ENCODE measurements around the gene ADGRG3. TPM values are rescaled to one million over a fixed set of nuclear protein-coding genes. Genes with fewer than 3 reads are reported as not detected.

Gene ADGRG3
- total RNA-seq, 2 experiments from 2014 or later = not detected

DNA sequence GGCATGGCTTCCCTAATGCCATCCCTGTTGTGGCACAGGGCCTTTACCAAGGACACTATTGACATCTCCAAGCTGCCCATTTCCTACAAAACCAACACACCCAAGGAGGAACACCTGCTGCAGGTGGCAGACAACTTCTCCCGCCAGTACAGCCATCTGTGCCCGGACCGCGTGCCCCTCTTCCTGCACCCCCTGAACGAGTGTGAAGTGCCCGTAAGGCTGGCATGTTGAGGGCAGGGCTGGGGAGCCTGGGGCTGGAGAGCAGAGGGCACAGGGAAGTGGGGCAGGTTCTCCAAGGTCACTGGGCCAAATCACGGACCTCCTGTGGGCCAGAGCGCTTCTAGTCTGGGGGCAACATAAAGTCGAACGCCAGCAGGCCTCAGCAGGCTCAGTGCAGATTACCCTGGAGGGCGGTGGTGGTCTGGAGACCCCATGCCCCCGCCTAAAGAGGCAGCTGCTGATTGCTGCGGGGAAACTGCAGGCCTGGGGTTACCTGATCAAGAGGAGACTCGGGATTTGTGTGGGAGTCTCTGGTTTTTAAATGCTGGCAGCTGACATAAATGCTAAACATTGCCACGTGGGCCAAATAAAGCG lies 30.8 kb downstream of the ADGRG3 start:
- Mint-ChIP-seq H3K4me3 (no peak overlapping the region), H3K27ac (no peak overlapping the region), H3K9me3 (no peaks in the 10 kb centered on the region), H3K4me1 (ENCODE audit: low read depth) (peaks cover 9% of the 10 kb centered on the region), H3K36me3 (ENCODE audit: low read depth) (no peaks in the 10 kb centered on the region), H3K27me3 (no peaks in the 10 kb centered on the region)
- POLR2A ChIA-PET = no interaction called here
- ATAC-seq = no peak
- CTCF ChIA-PET = interaction anchor here (1.8 kb wide), 1 partner anchor 49 kb away, joined by 6 read pairs; no protein-coding TSS in a partner anchor
- intact Hi-C loops (cut with micrococcal nuclease) = no loop called here
- no peak for DNase-seq
- TF ChIP-seq, protein P1, sequence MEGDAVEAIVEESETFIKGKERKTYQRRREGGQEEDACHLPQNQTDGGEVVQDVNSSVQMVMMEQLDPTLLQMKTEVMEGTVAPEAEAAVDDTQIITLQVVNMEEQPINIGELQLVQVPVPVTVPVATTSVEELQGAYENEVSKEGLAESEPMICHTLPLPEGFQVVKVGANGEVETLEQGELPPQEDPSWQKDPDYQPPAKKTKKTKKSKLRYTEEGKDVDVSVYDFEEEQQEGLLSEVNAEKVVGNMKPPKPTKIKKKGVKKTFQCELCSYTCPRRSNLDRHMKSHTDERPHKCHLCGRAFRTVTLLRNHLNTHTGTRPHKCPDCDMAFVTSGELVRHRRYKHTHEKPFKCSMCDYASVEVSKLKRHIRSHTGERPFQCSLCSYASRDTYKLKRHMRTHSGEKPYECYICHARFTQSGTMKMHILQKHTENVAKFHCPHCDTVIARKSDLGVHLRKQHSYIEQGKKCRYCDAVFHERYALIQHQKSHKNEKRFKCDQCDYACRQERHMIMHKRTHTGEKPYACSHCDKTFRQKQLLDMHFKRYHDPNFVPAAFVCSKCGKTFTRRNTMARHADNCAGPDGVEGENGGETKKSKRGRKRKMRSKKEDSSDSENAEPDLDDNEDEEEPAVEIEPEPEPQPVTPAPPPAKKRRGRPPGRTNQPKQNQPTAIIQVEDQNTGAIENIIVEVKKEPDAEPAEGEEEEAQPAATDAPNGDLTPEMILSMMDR (IDR thresholded peaks at IDR 0.05) = no peak

DNA sequence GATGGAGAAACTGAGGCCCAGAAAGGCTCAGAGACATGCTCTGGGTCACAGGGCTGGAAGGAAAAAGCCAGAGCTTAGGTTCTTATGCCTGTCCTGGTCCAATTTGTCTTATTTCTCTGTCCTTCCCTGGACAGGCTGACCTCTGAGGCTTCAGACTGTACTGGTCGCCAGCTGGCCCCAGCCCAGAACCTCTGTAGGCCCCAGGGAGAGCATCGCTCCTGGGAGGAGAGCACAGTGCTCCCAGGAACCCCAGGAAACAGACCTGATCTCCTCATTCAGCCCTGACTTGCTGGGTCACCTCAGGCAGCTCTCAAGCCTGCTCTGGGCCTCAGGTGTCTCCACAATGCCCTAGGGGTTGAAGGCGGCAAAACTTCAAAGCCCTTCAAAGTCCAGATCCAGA lies 31.4 kb downstream of the ADGRG3 start:
- intact Hi-C loops (cut with micrococcal nuclease) = no loop called here
- H3K4me1 Mint-ChIP-seq (ENCODE audit: low read depth) = peaks cover 9% of the 10 kb centered on the region

DNA sequence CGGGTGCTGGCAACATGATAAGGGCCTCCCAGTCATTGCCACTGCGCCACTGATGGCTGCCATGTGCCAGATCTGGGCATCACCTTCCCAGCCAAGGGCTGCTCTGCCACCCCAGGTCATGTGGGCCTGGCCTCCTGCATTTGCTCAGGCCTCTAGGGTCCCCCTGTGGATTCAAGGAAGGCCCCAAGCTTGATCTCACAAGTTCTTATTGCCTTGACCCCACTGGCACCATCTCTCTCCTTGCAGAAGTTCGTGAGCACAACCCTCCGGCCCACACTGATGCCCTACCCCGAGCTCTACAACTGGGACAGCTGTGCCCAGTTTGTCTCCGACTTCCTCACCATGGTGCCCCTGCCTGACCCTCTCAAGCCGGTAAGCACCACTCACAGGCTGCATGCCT lies 31.8 kb downstream of the ADGRG3 start:
- intact Hi-C loops (cut with micrococcal nuclease) = no loop called here
- Mint-ChIP-seq H3K27me3 (no peaks in the 10 kb centered on the region), H3K27ac (no peak overlapping the region), H3K4me1 (ENCODE audit: low read depth) (peaks cover 5% of the 10 kb centered on the region), H3K4me3 (no peak overlapping the region), H3K36me3 (ENCODE audit: low read depth) (no peaks in the 10 kb centered on the region), H3K9me3 (no peaks in the 10 kb centered on the region)
- DNase-seq = no peak
- ChIA-PET POLR2A (no interaction called here), CTCF (interaction anchor here (1.8 kb wide), 1 partner anchor 50 kb away, joined by 6 read pairs; no protein-coding TSS in a partner anchor)
- ATAC-seq = no peak
- TF ChIP-seq, protein P1 (IDR thresholded peaks at IDR 0.05) = no peak

More for the DNA sequence above, 31.4 kb downstream of the ADGRG3 start:
- Mint-ChIP-seq H3K4me3 (no peak overlapping the region), H3K27me3 (no peaks in the 10 kb centered on the region), H3K36me3 (ENCODE audit: low read depth) (no peaks in the 10 kb centered on the region), H3K9me3 (no peaks in the 10 kb centered on the region), H3K27ac (no peak overlapping the region)
- no peak for ATAC-seq
- TF ChIP-seq, protein P1 (IDR thresholded peaks at IDR 0.05) = no peak
- ChIA-PET CTCF (interaction anchor here (1.8 kb wide), 1 partner anchor 50 kb away, joined by 6 read pairs; no protein-coding TSS in a partner anchor), POLR2A (no interaction called here)
- no peak for DNase-seq

DNA sequence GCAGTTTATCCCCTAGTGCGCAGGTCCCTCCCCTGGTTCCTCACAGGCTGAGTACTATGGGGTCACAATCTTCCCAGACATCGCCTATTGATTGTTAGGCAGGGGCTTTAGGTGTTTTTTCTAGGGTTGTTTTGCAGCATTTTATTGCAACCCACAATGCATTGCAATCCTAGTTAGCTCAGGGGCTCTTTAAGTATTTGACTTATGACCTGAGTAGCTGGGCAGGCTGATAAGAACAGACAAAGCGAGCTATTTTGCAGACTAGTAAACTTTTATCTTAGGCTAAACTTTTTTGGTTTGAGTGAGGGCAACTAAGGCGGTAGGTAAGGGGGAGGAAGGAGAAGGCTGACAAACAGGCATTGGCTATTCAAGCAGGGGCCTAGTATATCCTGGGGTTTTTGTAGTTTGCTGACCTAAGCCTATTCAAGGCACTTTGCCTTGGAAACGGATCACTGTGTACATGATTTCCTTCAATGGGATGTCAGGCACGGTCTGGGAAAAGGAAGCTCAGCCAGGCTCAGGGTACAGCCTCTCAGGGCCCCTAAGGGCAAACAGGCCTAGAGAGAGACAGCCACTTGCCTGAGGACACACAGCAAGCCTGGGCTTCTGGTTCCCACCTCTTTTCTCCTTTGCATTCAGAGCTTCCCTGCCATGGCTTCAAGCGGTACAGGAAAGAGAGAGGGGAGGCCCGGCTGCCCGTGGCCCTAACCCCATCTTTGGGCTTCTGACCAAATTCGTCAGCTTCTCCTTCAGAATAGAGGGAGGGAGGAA lies 32.9 kb downstream of the ADGRG3 start:
- ChIA-PET CTCF (no interaction called here), POLR2A (no interaction called here)
- Mint-ChIP-seq H3K9me3 (no peaks in the 10 kb centered on the region), H3K4me3 (no peak overlapping the region), H3K36me3 (ENCODE audit: low read depth) (no peaks in the 10 kb centered on the region), H3K27me3 (no peaks in the 10 kb centered on the region), H3K4me1 (ENCODE audit: low read depth) (no peaks in the 10 kb centered on the region), H3K27ac (no peak overlapping the region)
- DNase-seq (no peak), ATAC-seq (no peak)
- TF ChIP-seq, protein P1 (IDR thresholded peaks at IDR 0.05) = no peak
- intact Hi-C loops (cut with micrococcal nuclease) = no loop called here

DNA sequence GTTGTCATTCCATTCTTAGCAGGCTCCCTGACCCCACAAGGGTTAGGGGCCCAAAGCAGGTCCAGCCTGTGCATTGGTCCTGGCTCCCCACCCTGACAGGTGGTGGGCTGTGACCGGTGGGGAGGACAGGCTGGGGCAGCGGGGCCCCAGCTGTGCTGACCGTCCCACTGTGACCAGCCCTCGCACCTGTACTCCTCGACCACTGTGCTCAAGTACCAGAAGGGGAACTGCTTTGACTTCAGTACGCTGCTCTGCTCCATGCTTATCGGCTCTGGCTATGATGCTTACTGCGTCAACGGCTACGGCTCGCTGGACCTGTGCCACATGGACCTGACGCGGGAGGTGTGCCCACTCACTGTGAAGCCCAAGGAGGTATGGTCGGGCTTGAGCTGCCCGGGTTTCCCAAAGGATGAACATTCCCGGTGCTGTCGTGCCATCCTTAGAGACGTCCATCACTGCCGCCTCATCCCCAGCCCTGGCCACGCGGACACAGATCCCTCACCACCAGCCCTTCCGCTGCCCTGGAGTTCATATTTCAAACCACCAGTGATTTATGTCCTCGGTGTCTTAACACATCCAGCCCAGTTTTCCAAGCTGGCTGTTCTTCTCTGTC lies 33.8 kb downstream of the ADGRG3 start:
- intact Hi-C loops (cut with micrococcal nuclease) = no loop called here
- ChIA-PET CTCF (no interaction called here), POLR2A (no interaction called here)
- TF ChIP-seq, protein P1 (IDR thresholded peaks at IDR 0.05) = no peak
- no peaks in the 10 kb centered on the region for H3K9me3 Mint-ChIP-seq
- H3K27me3 Mint-ChIP-seq = peaks cover 1% of the 10 kb centered on the region
- ATAC-seq = no peak
- no peaks in the 10 kb centered on the region for H3K36me3 Mint-ChIP-seq (ENCODE audit: low read depth)
- no peak overlapping the region for H3K27ac Mint-ChIP-seq
- no peaks in the 10 kb centered on the region for H3K4me1 Mint-ChIP-seq (ENCODE audit: low read depth)
- DNase-seq = no peak
- no peak overlapping the region for H3K4me3 Mint-ChIP-seq
